ENCODE results near the gene C12orf75.
"Not testable (repeated sequence)": the region's sequence is repeated elsewhere in the genome, so short reads cannot be mapped to it uniquely, and the experiment has no call there.

C12orf75 gene

GRCh38 chr12:105309384-105309783, 21.1 kb upstream of the C12orf75 start:
- DNase-seq (ENCODE audit: low read depth in 2 of 3, low spot score in 1 of 3): not testable (repeated sequence)

GRCh38 chr12:105310476-105311085, 19.9 kb upstream of the C12orf75 start:
- DNase-seq (ENCODE audit: low read depth in 2 of 3, low spot score in 1 of 3): not testable (repeated sequence)

DNA sequence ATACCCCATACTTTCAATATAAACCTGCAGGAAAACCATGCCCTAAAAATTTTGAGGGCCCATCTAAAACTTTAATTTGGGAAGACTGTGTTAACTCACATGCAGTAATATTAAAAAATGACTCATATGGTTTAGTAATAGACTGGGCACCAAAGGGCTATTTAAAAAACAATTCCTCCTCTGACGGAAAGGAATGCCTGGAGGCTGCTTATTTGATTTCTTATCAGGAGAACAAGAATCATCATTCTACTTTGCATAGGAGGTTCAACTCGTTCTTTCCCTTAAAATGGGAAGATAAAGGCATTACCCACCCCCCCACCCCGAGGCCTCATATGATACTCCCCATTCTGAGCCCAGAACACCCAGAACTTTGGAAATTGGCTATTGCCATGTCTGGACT, 18.6 kb upstream of the C12orf75 start:
- not testable (repeated sequence) for DNase-seq (ENCODE audit: low read depth in 2 of 3, low spot score in 1 of 3)

DNA sequence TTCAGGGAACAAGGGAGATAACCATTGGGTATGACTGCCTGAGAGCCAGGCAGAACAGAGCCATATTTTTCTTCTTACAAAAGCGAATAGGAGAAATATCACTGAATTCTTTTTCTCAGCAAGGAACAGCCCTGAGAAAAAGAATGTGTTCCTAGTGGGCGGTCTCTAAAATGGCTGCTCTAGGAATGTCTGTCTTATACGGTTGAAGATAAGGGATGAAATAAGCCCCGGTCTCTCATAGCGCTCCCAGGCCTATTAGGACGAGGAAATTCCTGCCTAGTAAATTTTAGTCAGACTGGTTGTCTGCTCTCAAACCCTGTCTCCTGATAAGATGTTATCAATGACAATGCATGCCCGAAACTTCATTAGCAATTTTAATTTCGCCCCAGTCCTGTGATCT, 16.7 kb upstream of the C12orf75 start:
- DNase-seq (ENCODE audit: low read depth in 2 of 3, low spot score in 1 of 3): not testable (repeated sequence)

DNA sequence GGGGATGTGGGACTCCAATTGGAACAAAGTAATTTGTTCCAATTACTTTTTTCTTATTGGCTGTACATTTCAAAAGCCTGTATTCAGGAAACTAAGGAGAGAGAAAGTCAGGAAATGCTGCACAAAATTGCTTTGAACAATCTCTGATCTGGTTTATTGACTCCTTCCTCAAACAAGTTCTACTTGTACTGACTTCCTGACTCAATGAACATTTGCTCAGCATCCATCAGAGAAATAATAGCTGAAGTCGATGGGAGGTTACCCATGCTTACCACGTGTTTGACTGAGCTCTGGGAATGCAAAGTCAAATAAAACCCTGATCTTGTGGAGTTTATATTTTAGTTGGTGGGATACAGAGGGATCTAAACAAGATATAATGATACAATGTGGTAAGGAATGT, 15.4 kb upstream of the C12orf75 start:
- no peak for DNase-seq (ENCODE audit: low read depth in 2 of 3, low spot score in 1 of 3)

DNA sequence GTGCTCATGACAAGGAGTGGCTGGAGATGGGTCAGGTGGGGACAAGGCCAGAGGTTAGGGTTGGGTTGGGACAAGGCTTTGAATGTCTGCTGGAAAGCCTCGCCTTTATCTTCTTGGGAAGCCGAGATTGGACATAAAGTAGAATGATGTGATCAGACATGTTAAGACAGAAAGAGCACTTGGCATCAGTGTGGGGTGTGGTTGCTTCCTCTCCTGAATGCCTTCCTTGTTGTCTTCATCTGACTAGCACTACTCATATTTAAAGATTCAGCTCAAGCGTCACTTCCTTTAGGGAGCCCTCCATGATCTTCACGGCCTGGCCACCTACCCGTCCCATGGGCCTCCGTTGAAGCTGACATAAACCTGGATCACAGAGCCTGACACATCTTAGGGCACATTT, 14.8 kb upstream of the C12orf75 start:
- DNase-seq (ENCODE audit: low read depth in 2 of 3, low spot score in 1 of 3): no peak

DNA sequence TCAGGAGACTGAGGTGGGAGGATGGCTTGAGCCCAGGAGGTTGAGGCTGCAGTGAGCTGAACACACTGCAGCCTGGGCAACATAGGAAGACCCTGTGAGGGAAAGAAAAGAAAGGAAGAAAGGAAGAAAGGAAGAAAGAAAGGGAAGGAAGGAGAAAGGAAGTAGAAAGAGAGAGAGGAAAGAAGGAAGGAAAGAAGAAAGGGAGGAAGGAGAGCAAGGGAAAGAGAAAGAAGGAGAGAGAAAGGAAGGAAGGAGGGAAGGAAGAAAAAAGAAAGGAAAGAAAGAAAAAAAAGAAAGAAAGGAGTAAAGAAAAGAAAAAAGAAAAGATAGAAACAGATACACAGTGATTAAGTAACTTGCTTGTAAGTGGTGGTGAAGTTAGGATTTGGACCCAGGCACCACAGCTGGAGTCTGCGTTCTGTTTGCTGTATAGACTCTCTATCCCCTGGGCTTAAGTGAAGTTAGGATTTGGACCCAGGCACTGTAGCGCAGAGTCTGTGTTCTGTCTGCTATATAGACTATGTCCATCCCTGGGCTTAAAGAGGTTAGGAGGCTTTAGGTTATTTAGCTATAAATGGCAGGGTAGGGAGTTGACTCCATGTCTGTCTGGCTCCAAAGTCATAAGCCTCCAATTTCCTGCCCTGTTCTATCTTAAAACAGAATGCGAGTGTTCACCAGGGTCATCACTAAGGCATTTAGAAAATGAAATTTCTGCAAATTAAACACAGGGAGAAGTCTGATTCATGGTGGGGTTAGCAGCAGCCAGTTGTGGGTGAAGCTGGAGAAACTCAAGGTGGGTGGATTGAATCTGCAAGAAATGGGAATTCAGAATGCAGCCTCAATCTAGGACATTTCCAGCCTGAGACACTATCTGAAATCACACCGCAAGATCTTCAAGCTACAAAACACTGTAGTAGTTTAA, 13.3 kb upstream of the C12orf75 start:
- DNase-seq (ENCODE audit: low read depth in 2 of 3, low spot score in 1 of 3): no peak

DNA sequence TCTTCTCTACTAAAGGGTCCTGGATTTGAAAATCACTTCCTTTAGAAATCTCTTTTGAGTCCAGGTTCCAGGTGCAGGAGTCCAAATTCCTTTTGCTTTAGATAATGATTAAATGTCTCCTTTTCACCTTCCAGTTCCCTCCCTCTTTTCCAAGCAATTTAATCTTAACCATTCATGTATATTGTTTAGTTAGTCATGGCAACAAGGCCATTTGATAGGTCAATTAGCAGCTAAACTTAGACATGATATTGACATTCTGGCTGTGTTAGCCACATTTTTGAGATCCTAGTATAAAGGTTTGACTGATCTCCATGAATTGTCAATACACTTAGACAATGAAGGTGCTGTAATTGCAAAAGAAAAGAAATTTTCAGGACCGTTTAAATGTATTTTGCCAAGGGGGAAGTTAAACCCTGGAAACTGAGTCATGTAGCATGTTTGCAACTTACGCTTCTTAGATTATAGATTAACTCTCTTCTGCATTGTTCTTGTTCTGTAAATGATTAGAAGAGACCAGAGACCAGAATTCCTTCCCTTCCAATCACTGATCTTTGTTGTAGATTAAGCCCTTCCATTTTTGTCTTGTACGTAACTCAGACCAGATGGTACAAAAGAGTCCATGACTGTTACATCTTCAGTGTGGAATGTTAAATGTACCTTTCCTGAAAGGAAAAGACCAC, 12.4 kb upstream of the C12orf75 start:
- DNase-seq (ENCODE audit: low read depth in 2 of 3, low spot score in 1 of 3): no peak

GRCh38 chr12:105318651-105319483, 11.6 kb upstream of the C12orf75 start:
- DNase-seq (ENCODE audit: low read depth in 2 of 3, low spot score in 1 of 3): no peak

DNA sequence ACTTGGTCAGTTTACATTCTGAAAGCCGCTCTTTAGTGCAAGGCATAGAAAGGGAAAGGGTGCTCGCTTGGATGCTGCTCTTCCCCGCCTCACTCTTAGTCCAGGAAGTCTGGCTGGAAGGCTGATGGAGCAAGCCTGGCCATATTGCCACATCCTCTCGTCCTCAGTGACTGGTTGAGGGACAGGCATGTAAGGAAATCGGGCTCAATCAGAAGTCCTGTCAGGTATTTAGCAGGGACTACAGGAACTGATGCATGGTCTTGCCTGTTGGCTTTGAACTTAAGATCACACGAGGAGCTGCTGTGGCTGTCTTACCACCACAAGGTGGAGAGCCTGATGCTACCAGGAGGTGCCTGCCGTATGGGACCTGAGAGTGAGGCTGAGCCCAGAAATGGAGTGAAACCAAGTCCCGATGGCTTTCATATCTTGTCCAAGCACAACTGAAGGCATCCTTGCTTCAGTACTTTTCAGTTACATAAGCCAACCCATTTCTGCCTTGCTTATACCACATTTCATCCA, 10.7 kb upstream of the C12orf75 start:
- DNase-seq (ENCODE audit: low read depth in 2 of 3, low spot score in 1 of 3): no peak

- DNase-seq (ENCODE audit: low read depth in 2 of 3, low spot score in 1 of 3): no peak
Observed at GRCh38 chr12:105321125-105321524, 9.4 kb upstream of the C12orf75 start.

- no peak for DNase-seq (ENCODE audit: low read depth in 2 of 3, low spot score in 1 of 3)
Observed at GRCh38 chr12:105322070-105322469, 8.4 kb upstream of the C12orf75 start.

- no peak for DNase-seq (ENCODE audit: low read depth in 2 of 3, low spot score in 1 of 3)
Observed at GRCh38 chr12:105324704-105325103, 5.8 kb upstream of the C12orf75 start.

- DNase-seq (ENCODE audit: low read depth in 2 of 3, low spot score in 1 of 3): no peak
Observed at GRCh38 chr12:105325117-105325516, 5.4 kb upstream of the C12orf75 start.

DNA sequence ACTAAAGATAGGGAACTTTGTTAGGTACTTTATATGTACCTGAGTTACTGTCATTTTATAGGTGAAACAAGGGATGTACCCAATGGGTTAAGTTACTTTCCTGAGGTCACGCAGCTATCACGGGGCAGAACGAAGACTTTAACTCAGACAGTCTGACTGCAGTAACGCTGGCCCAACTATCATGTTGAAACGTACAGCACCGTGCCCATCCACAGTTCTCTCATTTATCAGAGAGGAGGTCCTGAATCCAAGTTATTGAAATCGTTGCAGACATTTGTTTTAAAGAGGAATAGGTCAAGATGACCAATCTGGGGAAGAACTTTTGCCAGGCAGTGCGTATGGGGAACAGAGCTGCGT, 587 bp upstream of the C12orf75 start:
- DNase-seq (ENCODE audit: low read depth in 2 of 3, low spot score in 1 of 3): no peak

- DNase-seq (ENCODE audit: low read depth in 2 of 3, low spot score in 1 of 3): no peak
Observed at GRCh38 chr12:105330931-105331804, 677 bp downstream of the C12orf75 start.

GRCh38 chr12:105331805-105332251, 1.3 kb downstream of the C12orf75 start:
- no peak for DNase-seq (ENCODE audit: low read depth in 2 of 3, low spot score in 1 of 3)

DNA sequence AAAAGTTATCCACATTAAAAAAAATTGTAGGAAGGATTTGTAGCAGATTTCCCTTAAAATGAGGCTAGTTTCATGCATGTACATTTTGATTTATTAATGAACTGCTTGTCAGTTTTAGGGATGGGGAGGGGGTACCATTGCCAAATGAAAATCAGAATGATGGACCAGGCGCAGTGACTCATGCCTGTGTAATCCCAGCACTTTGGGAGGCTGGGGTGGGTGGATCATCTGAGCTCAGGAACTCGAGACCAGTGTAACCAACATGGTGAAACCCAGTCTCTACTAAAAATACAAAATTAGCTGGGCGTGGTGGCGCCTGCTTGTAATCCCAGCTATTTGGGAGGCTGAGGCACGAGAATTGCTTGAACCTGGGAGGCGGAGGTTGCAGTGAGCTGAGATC, 1.8 kb downstream of the C12orf75 start:
- not testable (repeated sequence) for DNase-seq (ENCODE audit: low read depth in 2 of 3, low spot score in 1 of 3)

- DNase-seq (ENCODE audit: low read depth in 2 of 3, low spot score in 1 of 3): no peak
Observed at GRCh38 chr12:105332925-105333324, 2.4 kb downstream of the C12orf75 start.

DNA sequence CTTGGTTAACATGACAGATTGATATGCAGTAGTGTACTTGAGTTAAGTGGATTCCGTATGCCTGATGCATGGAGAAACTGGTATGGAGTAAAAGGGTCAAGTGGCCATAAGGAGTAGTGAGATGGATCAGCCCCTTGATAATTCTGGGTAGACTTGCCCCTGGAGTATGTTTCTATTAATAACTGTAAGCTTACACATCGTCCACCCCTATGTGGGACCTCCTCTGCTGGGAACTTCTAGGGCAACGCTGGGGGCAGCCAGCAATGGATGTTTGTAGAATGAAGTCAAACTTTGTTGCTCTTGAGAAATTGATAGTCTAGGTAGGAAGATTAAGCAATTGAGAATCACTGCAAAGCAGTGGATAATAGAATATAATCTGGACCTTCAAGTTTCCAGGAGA, 3.5 kb downstream of the C12orf75 start:
- DNase-seq (ENCODE audit: low read depth in 2 of 3, low spot score in 1 of 3): no peak
